Neuronal stem cell (in vitro differentiated cells): ENCODE data around the gene SDC3.

ENCODE experiments used
- DNase-seq: peaks from one replicate; pipeline ENCODE4 v3.0.0-alpha.2; 2013; ENCODE audit warnings: low spot score
- H2AFZ ChIP-seq: one replicate; pipeline ENCODE4 v1.6.1; 2013; ENCODE audit warnings: mild to moderate bottlenecking, low read length, inconsistent platforms
- H2AK5ac ChIP-seq: 2 replicates; pipeline ENCODE4 v1.6.1; 2013; ENCODE audit warnings: low read depth, mild to moderate bottlenecking, inconsistent platforms, low read length, moderate library complexity, mixed read lengths
- H2BK120ac ChIP-seq: 2 replicates; pipeline ENCODE4 v1.6.1; 2013; ENCODE audit warnings: low read depth, mild to moderate bottlenecking, inconsistent platforms, low read length, moderate library complexity, mixed read lengths
- H2BK12ac ChIP-seq: one replicate; pipeline ENCODE4 v1.6.1; 2013; ENCODE audit warnings: low read length, inconsistent platforms
- H2BK15ac ChIP-seq: 2 replicates; pipeline ENCODE4 v1.6.1; 2013; ENCODE audit warnings: mild to moderate bottlenecking, low read length, inconsistent platforms, mixed read lengths
- H2BK5ac ChIP-seq: one replicate; pipeline ENCODE4 v1.6.1; 2013; ENCODE audit warnings: inconsistent platforms, mild to moderate bottlenecking, low read length, moderate library complexity
- H3K14ac ChIP-seq: one replicate; pipeline ENCODE4 v1.6.1; 2013; ENCODE audit warnings: low read length, inconsistent platforms
- H3K18ac ChIP-seq: 2 replicates; pipeline ENCODE4 v1.6.1; 2013; ENCODE audit warnings: low read length, inconsistent platforms
- H3K23ac ChIP-seq: 2 replicates; pipeline ENCODE4 v1.6.1; 2013; ENCODE audit warnings: low read depth, mild to moderate bottlenecking, mixed read lengths, low read length, inconsistent platforms; ENCODE audit not compliant: poor library complexity
- H3K27ac ChIP-seq: replicated peaks from 3 replicates; pipeline ENCODE4 v1.5.1; 2013; ENCODE audit warnings: low read length, inconsistent platforms
- H3K27me3 ChIP-seq, 3 experiments: 2 replicates each; pipeline ENCODE4 v1.6.1; 2013; ENCODE audit warnings: low read length in 3 of 3, mild to moderate bottlenecking in 2 of 3, inconsistent platforms in 1 of 3, low read depth in 1 of 3, mixed read lengths in 1 of 3, moderate library complexity in 1 of 3; ENCODE audit not compliant: control insufficient read depth in 3 of 3, insufficient read depth in 3 of 3
- H3K36me3 ChIP-seq, 2 donors: replicated peaks in 1 of 2; 2 replicates each; pipeline ENCODE4 v1.6.1; 2013; ENCODE audit warnings: low read length in 2 of 2; ENCODE audit not compliant: control insufficient read depth in 2 of 2, insufficient read depth in 2 of 2
- H3K4ac ChIP-seq: 2 replicates; pipeline ENCODE4 v1.6.1; 2013; ENCODE audit warnings: inconsistent platforms, mild to moderate bottlenecking, low read length, moderate library complexity
- H3K4me1 ChIP-seq, 2 donors: 1 replicate in 1 of 2; 2 replicates in 1 of 2; pipeline ENCODE4 v1.6.1; 2013; ENCODE audit warnings: low read length in 2 of 2, low read depth in 1 of 2; ENCODE audit not compliant: control insufficient read depth in 2 of 2, insufficient read depth in 1 of 2
- H3K4me2 ChIP-seq: one replicate; pipeline ENCODE4 v1.6.1; 2013; ENCODE audit warnings: mild to moderate bottlenecking, low read length, inconsistent platforms; ENCODE audit not compliant: insufficient read depth, poor library complexity, severe bottlenecking
- H3K4me3 ChIP-seq, 2 donors: 2 replicates each; pipeline ENCODE4 v1.5.1; 2013; ENCODE audit warnings: low read length in 2 of 2, mild to moderate bottlenecking in 2 of 2, inconsistent platforms in 1 of 2, moderate library complexity in 1 of 2
- H3K79me1 ChIP-seq: one replicate; pipeline ENCODE4 v1.6.1; 2013; ENCODE audit warnings: low read depth, mild to moderate bottlenecking, inconsistent platforms, low read length, moderate library complexity
- H3K9ac ChIP-seq: one replicate; pipeline ENCODE4 v1.6.1; 2013; ENCODE audit warnings: mild to moderate bottlenecking, low read depth, low read length, inconsistent platforms; ENCODE audit not compliant: poor library complexity
- H3K9me3 ChIP-seq, 2 donors: replicated peaks in 1 of 2; 2 replicates each; pipeline versions ENCODE3 to v1.6.1; 2013; ENCODE audit warnings: low read length in 2 of 2, mild to moderate bottlenecking in 2 of 2, inconsistent platforms in 1 of 2, low read depth in 1 of 2, mixed read lengths in 1 of 2, moderate library complexity in 1 of 2; ENCODE audit not compliant: control insufficient read depth in 2 of 2, insufficient read depth in 1 of 2
- H4K8ac ChIP-seq: one replicate; pipeline ENCODE4 v1.6.1; 2013; ENCODE audit warnings: low read depth, mild to moderate bottlenecking, inconsistent platforms, low read length, moderate library complexity
- H4K91ac ChIP-seq: one replicate; pipeline ENCODE4 v1.6.1; 2013; ENCODE audit warnings: low read length, low read depth, mild to moderate bottlenecking, inconsistent platforms; ENCODE audit not compliant: poor library complexity
- WGBS, 2 donors: extraction: QIAGEN DNeasy Blood & Tissue Kit; methylation state at CpG; one replicate each; pipeline ENCODE4 v1.1.7; 2013; ENCODE audit warnings: missing lambda C conversion rate in 2 of 2, mixed read lengths in 1 of 2; ENCODE audit not compliant: insufficient read length in 2 of 2, insufficient replicate concordance in 1 of 2; ENCODE audit errors: extremely low coverage in 2 of 2; 5-methylcytosine and 5-hydroxymethylcytosine counted together

SDC3 gene

DNA sequence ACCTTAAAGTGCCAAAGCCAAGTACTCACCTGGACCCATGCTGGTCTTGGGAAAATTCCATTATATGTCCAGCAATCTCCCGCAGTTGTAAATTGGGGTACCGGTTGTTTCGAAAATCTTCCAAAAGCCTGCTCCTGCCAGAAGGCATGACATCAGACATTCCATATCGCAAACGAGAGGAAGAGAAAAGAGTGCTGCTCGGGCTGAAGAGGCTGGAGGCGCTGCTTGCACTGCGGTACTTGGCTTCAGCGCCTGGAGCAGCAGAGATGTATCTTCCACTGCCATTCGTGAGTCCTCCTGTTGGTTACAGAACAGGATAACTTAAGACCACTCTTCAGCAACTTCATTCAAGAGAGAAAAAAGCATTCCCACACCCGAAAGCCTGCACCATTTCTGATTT lies 45.1 kb upstream of the SDC3 start:
- H4K8ac ChIP-seq, result no peak overlapping the region
- no peak overlapping the region for H3K18ac ChIP-seq
- no peak overlapping the region for H2BK120ac ChIP-seq

DNA sequence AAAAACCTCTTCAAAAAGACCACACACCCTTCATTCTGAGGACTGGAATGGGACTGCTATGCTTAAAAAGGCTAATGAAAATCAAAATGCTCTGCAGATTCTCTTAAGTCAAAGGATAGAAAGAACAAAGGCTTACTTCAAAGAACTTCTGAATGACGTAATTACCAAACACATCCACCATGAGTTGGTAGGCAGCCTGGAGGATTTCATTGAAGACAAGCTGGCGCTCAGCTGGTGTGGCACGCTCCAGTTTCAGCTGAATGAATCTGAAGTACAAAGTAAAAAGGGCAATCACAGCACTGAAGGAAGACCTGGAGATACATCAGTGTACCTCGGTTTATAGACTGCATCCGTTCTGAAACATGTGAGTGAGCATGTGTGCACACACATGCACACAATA lies 43.5 kb upstream of the SDC3 start:
- Histone ChIP-seq H3K27ac (no peak overlapping the region), H3K36me3 (peaks cover 42 to 96% of the 10 kb centered on the region in 2 donors), H2AK5ac (no peak overlapping the region), H4K8ac (no peak overlapping the region), H3K23ac (no peak overlapping the region), H3K4me3 (no peak overlapping the region), H2BK15ac (no peak overlapping the region), H3K4me2 (no peak overlapping the region), H2AFZ (no peak overlapping the region), H3K4me1 (no peaks in the 10 kb centered on the region), H3K18ac (no peak overlapping the region), H3K14ac (no peak overlapping the region), H3K79me1 (no peaks in the 10 kb centered on the region), H2BK5ac (no peak overlapping the region), H3K27me3 (no peaks in the 10 kb centered on the region), H3K9ac (no peak overlapping the region), H2BK120ac (no peak overlapping the region), H3K4ac (no peak overlapping the region), H2BK12ac (no peak overlapping the region), H4K91ac (no peak overlapping the region), H3K9me3 (peaks cover 0 to 3% of the 10 kb centered on the region in 2 donors)
- no peak for DNase-seq
- whole genome bisulfite sequencing, 2 donors, result no CpG with 5 or more reads among the region's 5 CpGs

More for the DNA sequence above, 45.1 kb upstream of the SDC3 start:
- Histone ChIP-seq H2AK5ac (no peak overlapping the region), H3K27me3 (no peaks in the 10 kb centered on the region), H3K27ac (no peak overlapping the region), H3K9ac (no peak overlapping the region), H3K79me1 (no peaks in the 10 kb centered on the region), H4K91ac (no peak overlapping the region), H3K4ac (no peak overlapping the region), H3K23ac (no peak overlapping the region), H2AFZ (no peak overlapping the region), H3K4me1 (no peaks in the 10 kb centered on the region), H2BK5ac (no peak overlapping the region), H3K4me2 (no peak overlapping the region), H3K9me3 (peaks cover 0 to 3% of the 10 kb centered on the region in 2 donors), H3K14ac (no peak overlapping the region), H3K4me3 (no peak overlapping the region), H3K36me3 (peaks cover 34 to 96% of the 10 kb centered on the region in 2 donors), H2BK12ac (no peak overlapping the region), H2BK15ac (no peak overlapping the region)
- DNase-seq, result no peak
- WGBS, 2 donors, result no CpG with 5 or more reads among the region's 11 CpGs

DNA sequence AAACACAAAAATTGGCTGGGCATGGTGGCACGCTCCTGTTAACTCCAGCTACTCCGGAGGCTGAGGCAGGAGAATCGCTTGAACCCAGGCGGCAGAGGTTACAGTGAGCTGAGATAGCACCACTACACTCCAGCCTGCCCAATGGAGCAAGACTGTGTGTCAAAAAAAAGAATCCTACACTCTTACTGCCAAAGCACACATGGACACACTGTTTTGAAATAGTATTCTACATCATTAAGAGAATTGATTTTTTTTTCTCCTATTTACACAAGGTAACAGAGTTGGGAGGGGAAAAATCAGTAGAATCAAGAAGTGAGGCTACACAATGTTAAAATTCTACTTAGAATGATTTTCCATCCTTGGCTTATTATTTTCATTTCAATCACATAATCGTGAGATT lies 42.1 kb upstream of the SDC3 start:
- H2BK5ac ChIP-seq, result no peak overlapping the region
- H3K27me3 ChIP-seq, result no peaks in the 10 kb centered on the region
- H3K4me2 ChIP-seq, result no peak overlapping the region
- H3K27ac ChIP-seq, result no peak overlapping the region
- no peak overlapping the region for H3K23ac ChIP-seq
- no peak overlapping the region for H2AFZ ChIP-seq
- no peak overlapping the region for H3K18ac ChIP-seq
- H3K14ac ChIP-seq, result no peak overlapping the region
- H2AK5ac ChIP-seq, result no peak overlapping the region
- H3K4me3 ChIP-seq, result no peak overlapping the region
- DNase-seq, result no peak
- no peak overlapping the region for H2BK120ac ChIP-seq
- peaks cover 0 to 3% of the 10 kb centered on the region in 2 donors for H3K9me3 ChIP-seq
- no peaks in the 10 kb centered on the region for H3K79me1 ChIP-seq
- no CpG with 5 or more reads among the region's 5 CpGs for WGBS, 2 donors
- H3K4me1 ChIP-seq, result no peaks in the 10 kb centered on the region
- H2BK15ac ChIP-seq, result no peak overlapping the region
- no peak overlapping the region for H4K91ac ChIP-seq
- no peak overlapping the region for H4K8ac ChIP-seq
- H2BK12ac ChIP-seq, result no peak overlapping the region
- no peak overlapping the region for H3K9ac ChIP-seq
- H3K36me3 ChIP-seq, result peaks cover 44 to 94% of the 10 kb centered on the region in 2 donors
- H3K4ac ChIP-seq, result no peak overlapping the region

DNA sequence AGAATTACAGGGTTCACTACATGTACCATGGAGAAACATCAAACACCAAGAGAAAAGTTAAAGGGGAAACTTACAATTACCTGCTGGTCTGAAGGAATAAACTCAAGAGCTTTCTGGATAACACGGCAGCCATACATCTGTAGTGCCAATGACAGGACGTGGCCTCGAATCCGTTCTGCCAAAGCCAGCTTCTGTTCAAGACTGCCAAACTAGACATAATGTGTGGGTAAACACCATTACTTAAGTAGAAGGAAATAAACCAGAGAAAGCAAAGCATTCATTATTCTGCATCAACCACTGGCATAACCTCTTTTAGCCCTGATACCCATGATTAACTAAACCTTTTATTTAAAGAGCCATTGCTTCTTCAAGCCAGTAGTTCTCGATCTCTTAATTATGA lies 41.5 kb upstream of the SDC3 start:
- H3K36me3 ChIP-seq, result peaks cover 46 to 94% of the 10 kb centered on the region in 2 donors
- no peak overlapping the region for H2BK120ac ChIP-seq
- WGBS, 2 donors, result no CpG with 5 or more reads among the region's 5 CpGs
- no peak overlapping the region for H3K4me2 ChIP-seq
- no peak overlapping the region for H2BK15ac ChIP-seq
- no peak overlapping the region for H2AFZ ChIP-seq
- DNase-seq, result no peak
- no peak overlapping the region for H3K4me3 ChIP-seq
- peaks cover 0 to 3% of the 10 kb centered on the region in 2 donors for H3K9me3 ChIP-seq
- no peaks in the 10 kb centered on the region for H3K4me1 ChIP-seq
- no peak overlapping the region for H3K14ac ChIP-seq
- no peak overlapping the region for H3K23ac ChIP-seq
- no peak overlapping the region for H3K18ac ChIP-seq
- no peak overlapping the region for H2BK12ac ChIP-seq
- H4K91ac ChIP-seq, result no peak overlapping the region
- no peaks in the 10 kb centered on the region for H3K27me3 ChIP-seq
- H3K79me1 ChIP-seq, result no peaks in the 10 kb centered on the region
- no peak overlapping the region for H2AK5ac ChIP-seq
- no peak overlapping the region for H3K4ac ChIP-seq
- H3K9ac ChIP-seq, result no peak overlapping the region
- H4K8ac ChIP-seq, result no peak overlapping the region
- no peak overlapping the region for H3K27ac ChIP-seq
- no peak overlapping the region for H2BK5ac ChIP-seq
